Measurements from ENCODE around the gene LATS2.
A peak's percentile ranks its signal among the peaks of the same experiment; 100 is the strongest.
"Not testable (repeated sequence)": the region's sequence is repeated elsewhere in the genome, so short reads cannot be mapped to it uniquely, and the experiment has no call there.

LATS2 gene

GRCh38 chr13:21075379-21076249 is 14.2 kb upstream of the LATS2 start:
- DNase-seq (ENCODE audit: low spot score), result no peak

- no peak for DNase-seq (ENCODE audit: low spot score)
These were observed 13.6 kb upstream of the LATS2 start for GRCh38 chr13:21075011-21075378.

GRCh38 chr13:21074546-21074945 is 13.2 kb upstream of the LATS2 start:
- no peak for DNase-seq (ENCODE audit: low spot score)

DNA sequence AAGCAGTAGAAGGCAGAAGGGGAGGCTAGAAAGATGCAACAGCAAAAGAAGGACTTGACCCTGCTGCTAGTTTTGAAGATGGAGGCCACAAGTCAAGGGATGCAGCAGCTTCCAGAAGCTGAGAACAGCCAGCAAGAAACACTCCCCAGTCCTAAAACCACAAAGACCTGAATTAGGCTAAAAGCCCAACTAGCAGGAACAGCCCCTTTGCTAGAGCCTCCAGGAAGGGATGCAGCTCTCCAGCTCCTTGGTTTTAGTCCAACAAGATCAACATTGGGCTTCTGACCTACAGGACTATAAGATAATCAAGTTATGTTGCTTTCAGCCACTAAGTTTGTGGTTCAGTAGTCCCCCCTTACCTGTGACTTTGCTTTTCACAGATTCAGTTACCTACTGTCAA is 10.5 kb upstream of the LATS2 start:
- no peak for DNase-seq (ENCODE audit: low spot score)

GRCh38 chr13:21071015-21071414 is 9.6 kb upstream of the LATS2 start:
- no peak for DNase-seq (ENCODE audit: low spot score)

- DNase-seq (ENCODE audit: low spot score), result peak; percentile 82
These were observed 8.2 kb upstream of the LATS2 start for GRCh38 chr13:21069561-21070004.

DNA sequence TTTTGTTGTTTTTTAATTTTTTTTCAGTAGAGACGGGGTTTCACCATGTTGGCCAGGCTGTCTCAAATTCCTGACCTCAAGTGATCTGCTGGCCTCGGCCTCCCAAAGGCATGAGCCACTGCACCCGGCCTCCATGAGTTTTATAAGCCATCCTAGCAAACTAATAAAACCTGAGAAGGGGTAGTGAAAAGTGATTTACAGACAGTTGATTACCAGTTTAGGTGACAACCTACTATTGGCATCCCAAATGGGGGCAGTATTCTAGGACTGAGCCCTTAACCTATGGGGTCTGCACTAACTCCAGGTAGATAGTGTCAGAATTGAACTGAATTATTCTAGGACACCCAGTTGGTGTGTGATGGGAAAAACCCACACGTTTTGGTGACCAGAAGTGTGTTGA is 6.5 kb upstream of the LATS2 start:
- DNase-seq (ENCODE audit: low spot score), result no peak

DNA sequence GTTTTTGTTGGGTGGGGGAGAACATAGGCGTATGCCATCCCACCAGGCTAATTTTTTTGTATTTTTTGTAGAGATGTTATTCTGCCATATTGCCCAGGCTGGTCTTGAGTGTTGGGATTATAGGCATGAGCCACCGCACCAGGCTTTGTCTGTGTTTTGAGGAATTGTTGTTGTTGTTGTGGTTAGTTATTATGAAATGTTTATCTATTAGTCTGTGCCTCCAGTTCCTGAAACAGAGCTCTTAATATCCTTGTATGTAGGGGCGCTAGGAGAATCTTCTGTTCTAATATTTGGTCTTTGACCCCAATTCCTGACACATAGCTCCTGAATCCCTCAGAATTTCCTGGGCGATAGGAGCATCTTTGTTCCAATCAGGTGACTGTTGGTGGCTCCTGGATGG is 5.6 kb upstream of the LATS2 start:
- DNase-seq (ENCODE audit: low spot score), result no peak

GRCh38 chr13:21065686-21066085 is 4.3 kb upstream of the LATS2 start:
- no peak for DNase-seq (ENCODE audit: low spot score)

DNA sequence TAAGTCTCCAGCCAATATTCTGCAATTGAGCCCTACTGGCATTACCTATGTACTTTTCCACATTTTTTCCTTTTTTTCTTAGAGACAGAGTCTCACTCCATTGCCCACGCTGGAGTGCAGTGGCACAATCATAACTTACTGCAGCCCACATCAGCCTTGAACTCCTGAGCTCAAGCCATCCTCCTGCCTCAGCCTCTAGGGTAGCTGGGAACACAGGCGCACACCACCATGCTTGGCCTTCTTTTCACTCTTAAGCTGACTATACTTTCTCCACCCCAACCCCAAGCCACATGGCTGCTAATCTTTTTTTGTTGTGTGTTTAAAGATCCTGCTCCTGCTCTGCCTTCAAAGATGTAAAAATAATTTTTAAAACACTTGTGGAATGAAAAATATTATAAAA is 1.6 kb upstream of the LATS2 start:
- no peak for DNase-seq (ENCODE audit: low spot score)

- DNase-seq (ENCODE audit: low spot score), result no peak
These were observed 903 bp downstream of the LATS2 start for GRCh38 chr13:21060338-21061028.

- no peak for DNase-seq (ENCODE audit: low spot score)
These were observed 1.6 kb downstream of the LATS2 start for GRCh38 chr13:21059641-21060337.

GRCh38 chr13:21058361-21058760 is 3.0 kb downstream of the LATS2 start:
- no peak for DNase-seq (ENCODE audit: low spot score)

GRCh38 chr13:21055511-21056045 is 5.8 kb downstream of the LATS2 start:
- no peak for DNase-seq (ENCODE audit: low spot score)

DNA sequence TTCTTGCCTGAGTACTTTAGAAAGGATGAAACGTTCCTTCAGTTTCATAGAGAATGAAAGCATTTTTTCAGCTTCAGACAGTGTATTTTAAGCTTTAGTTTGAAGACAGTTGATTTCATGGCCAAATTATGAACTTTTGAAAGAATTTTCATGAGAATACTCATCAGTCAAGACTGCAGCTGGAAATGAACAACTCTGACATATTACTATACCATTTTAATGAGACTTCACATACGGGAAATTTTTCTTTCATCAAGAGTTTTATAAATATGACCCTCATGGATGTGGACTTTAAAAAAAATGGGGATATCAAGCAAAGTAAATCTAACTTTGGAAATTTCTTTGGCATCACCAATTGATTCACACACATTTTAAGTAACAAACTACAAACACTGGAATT is 6.4 kb downstream of the LATS2 start:
- no peak for DNase-seq (ENCODE audit: low spot score)

DNA sequence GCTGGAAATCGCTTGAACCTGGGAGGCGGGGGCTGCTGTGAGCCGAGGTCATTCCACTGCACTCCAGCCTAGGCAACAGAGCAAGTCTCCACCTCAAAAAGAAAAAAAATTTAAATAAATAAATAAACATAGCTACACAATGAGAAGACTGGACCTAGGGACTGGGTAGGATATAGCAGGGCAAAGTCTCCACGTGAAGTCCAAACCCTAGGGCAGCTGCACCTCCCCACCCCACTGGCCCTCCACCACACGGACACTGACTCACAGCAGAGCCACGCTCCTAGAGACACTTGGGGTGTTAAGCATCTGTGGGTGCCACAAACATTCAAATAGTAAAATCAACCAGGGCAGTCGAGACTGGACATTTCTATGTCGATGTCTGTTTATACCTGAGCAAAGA is 7.1 kb downstream of the LATS2 start:
- DNase-seq (ENCODE audit: low spot score), result no peak

- no peak for DNase-seq (ENCODE audit: low spot score)
These were observed 8.2 kb downstream of the LATS2 start for GRCh38 chr13:21053231-21053630.

GRCh38 chr13:21051675-21052074 is 9.7 kb downstream of the LATS2 start:
- no peak for DNase-seq (ENCODE audit: low spot score)

DNA sequence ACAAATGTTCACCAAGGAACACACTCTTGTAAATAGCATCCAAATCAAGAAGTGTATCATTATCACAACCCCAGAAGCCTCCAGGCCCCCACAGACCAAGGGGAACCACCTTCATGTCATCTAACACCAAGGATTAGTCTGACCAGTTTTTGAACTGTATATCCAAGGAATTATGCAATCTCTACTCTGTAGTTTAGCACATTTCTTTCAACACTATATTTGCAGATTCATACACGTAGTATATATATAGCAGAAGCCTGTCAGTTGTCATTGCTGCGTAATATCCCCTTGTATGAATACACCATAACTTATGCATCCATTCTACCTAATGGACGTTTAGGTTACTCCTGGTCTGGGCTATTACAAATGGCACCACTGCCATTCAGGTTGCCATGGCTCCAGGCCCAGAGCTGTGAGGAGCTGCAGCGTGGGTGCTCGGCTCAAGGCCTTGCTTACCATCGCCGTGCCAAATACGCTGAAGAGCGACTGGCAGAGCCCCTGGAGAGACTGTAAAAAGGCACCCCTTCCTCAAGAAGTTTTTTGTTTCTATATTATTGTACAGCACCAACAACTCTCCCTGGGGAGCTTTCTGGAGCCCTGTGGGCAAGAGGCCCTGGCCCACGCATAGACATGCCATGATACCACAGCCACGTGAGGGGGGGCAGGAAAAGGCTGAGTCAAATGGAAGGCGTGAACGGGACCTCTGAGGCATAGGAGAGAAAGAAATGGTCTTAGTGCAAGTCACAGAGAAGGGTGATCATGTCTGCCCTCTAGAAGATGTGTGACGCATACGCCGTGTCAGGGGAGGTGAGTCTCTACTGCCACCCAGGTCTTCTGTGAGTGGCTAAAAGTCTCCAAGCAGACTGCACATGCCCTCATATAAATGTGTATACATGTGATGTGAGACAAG is 10.8 kb downstream of the LATS2 start:
- DNase-seq (ENCODE audit: low spot score), result no peak

- DNase-seq (ENCODE audit: low spot score), result not testable (repeated sequence)
These were observed 11.7 kb downstream of the LATS2 start for GRCh38 chr13:21049731-21050130.

DNA sequence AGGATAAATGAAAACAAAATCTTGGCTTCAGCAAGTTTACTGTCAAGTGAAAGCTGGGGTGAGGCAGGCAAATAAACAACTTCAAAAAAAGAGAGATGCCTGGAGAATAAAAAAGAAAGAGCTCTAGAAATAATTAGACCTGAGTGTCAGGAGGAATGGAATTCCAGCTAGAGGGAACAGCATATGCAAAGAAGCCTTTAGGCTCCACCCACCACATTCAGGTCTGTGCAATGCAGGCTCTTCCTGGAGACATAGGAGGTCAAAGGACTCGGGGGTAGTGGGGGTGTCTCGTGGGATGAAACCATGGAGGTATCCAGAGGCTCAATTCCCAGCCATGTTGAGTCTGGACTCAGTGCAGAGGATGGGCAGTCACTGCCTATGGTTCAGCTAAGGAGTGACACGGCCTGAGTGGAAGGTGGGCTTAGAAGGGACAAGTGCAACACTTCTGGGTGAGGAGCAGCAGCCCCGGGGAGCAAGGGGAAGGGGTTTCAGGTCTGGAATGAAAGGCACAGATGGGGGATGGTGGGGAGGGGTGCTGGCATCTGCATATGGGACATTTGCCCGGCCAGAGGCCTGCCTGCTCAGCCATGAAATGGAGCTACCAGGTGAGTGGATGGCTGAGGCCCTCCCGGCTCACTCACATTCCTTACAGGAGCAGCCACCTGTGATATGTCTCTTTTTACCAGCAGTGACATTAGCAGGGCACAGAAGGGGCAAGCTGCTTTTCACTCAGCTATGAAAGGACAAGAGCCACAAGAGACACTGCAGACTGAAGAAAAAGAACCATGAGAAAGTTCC is 12.3 kb downstream of the LATS2 start:
- DNase-seq (ENCODE audit: low spot score), result no peak

Measured in AG08395 (cell line).